A549 (cell line): Measurements from ENCODE around the gene ATP9B. TPM values are rescaled to one million over a fixed set of nuclear protein-coding genes. Genes with fewer than 3 reads are reported as not detected.

ENCODE experiments used
- ATAC-seq, 2 experiments: fragments of 200-7000 bp in 1 of 2; fragments of >200 bp in 1 of 2; cut with Nextera tagmentation in 1 of 2; cut with Tn5 transposase in 1 of 2; 3 replicates each; pipeline versions ENCODE4 v1.8.0 to v1.9.1; 2018 to 2020; ENCODE audit warnings: mild to moderate bottlenecking in 1 of 2, moderate library complexity in 1 of 2
- CTCF ChIA-PET: fragments of 300-600 bp; sonication (Branson Sonifier 250); formaldehyde crosslinking; extraction: SDS; loops from one replicate; lab custom pipeline; 2021; ENCODE audit warnings: antibody characterized with exemption, inconsistent platforms; lab: Yijun Ruan, JAX
- POLR2A ChIA-PET: fragments of 350-600 bp; formaldehyde crosslinking; extraction: SDS; loops from one replicate; lab custom pipeline; 2021; ENCODE audit warnings: antibody characterized with exemption, inconsistent platforms; lab: Yijun Ruan, JAX
- DNase-seq, 2 experiments: peaks; one replicate each; pipeline versions ENCODE4 v3.0.0 to v3.0.0-alpha.2; 2011 to 2016; ENCODE audit warnings: low read depth in 1 of 2, low spot score in 1 of 2
- FAIRE-seq: peaks from 2 replicates; lab custom pipeline; 2011; peaks lifted over from hg19 to GRCh38; lab: Jason Lieb, UNC
- H3K27ac ChIP-seq, 2 experiments: fragments of >200 bp; sonication (Bioruptor Twin); formaldehyde crosslinking; 3 replicates each; pipeline ENCODE4 v1.5.1; 2016 to 2017
- H3K4me1 ChIP-seq: fragments of >200 bp; sonication (Bioruptor Twin); formaldehyde crosslinking; 3 replicates; pipeline ENCODE4 v1.6.1; 2016
- H3K4me2 ChIP-seq: fragments of >200 bp; sonication (Bioruptor Twin); formaldehyde crosslinking; 3 replicates; pipeline ENCODE4 v1.6.1; 2016
- H3K4me3 ChIP-seq: fragments of >200 bp; sonication (Bioruptor Twin); formaldehyde crosslinking; 3 replicates; pipeline ENCODE4 v1.5.1; 2016
- H3K9me3 ChIP-seq: fragments of >200 bp; sonication (Bioruptor Twin); formaldehyde crosslinking; 3 replicates; pipeline ENCODE4 v1.6.1; 2016
- CBX8 ChIP-seq: fragments of 200-600 bp; sonication (generic); IDR thresholded peaks from 2 replicates; pipeline ENCODE4 v1.6.1; 2016
- CHD2 ChIP-seq: fragments of 150-350 bp; IDR thresholded peaks from 2 replicates; pipeline ENCODE4 v1.6.1; 2014; ENCODE audit warnings: low read length; ENCODE audit not compliant: partially characterized antibody
- E2F6 ChIP-seq: IDR thresholded peaks from 2 replicates; pipeline ENCODE4 v1.6.1; 2012; ENCODE audit warnings: low read depth, borderline replicate concordance
- ELK1 ChIP-seq: fragments of 150-350 bp; IDR thresholded peaks from 2 replicates; pipeline ENCODE4 v1.6.1; 2014; ENCODE audit warnings: low read depth, mild to moderate bottlenecking, low read length
- ESRRA ChIP-seq: fragments of 150-350 bp; IDR thresholded peaks from 2 replicates; pipeline ENCODE4 v1.6.1; 2014; ENCODE audit warnings: mild to moderate bottlenecking, low read length, borderline replicate concordance
- FOXS1 ChIP-seq: fragments of 250-450 bp; sonication (Bioruptor Pico); IDR thresholded peaks from 2 replicates; pipeline ENCODE4 v1.5.0; 2020; ENCODE audit warnings: mild to moderate bottlenecking, moderate library complexity
- HDAC2 ChIP-seq: fragments of 200-600 bp; sonication (generic); IDR thresholded peaks from 2 replicates; pipeline ENCODE4 v1.6.1; 2016
- HES2 ChIP-seq: fragments of >200 bp; sonication (Bioruptor Twin); formaldehyde crosslinking; IDR thresholded peaks from 2 replicates; pipeline ENCODE4 v1.6.1; 2016
- HEYL ChIP-seq: fragments of 250-450 bp; sonication (Bioruptor Pico); IDR thresholded peaks from 2 replicates; pipeline ENCODE4 v1.8.0; 2021; ENCODE audit warnings: mild to moderate bottlenecking, moderate library complexity
- HOXA7 ChIP-seq: fragments of 250-450 bp; sonication (Bioruptor Pico); IDR thresholded peaks from 2 replicates; pipeline ENCODE4 v1.5.0; 2020; ENCODE audit warnings: mild to moderate bottlenecking, moderate library complexity
- HOXB5 ChIP-seq: fragments of 250-450 bp; sonication (Bioruptor Pico); IDR thresholded peaks from 2 replicates; pipeline ENCODE4 v1.5.0; 2020; ENCODE audit warnings: mild to moderate bottlenecking, moderate library complexity
- JUN ChIP-seq, 2 experiments: fragments of >200 bp; sonication (Bioruptor Twin); formaldehyde crosslinking; IDR thresholded peaks; 2 replicates in 1 of 2; 3 replicates in 1 of 2; pipeline ENCODE4 v1.6.1; 2016 to 2017
- KDM1A ChIP-seq: fragments of 200-600 bp; sonication (generic); IDR thresholded peaks from 2 replicates; pipeline ENCODE4 v1.6.1; 2016; ENCODE audit warnings: low read depth, mild to moderate bottlenecking
- MAX ChIP-seq: IDR thresholded peaks from 2 replicates; pipeline ENCODE4 v1.6.1; 2012
- MYC ChIP-seq: IDR thresholded peaks from 2 replicates; pipeline ENCODE4 v1.6.1; 2012; ENCODE audit warnings: mild to moderate bottlenecking, inconsistent platforms, low read length, improper control_type of control experiment, borderline replicate concordance
- NFE2L2 ChIP-seq: fragments of 150-350 bp; conservative IDR thresholded peaks from 2 replicates; pipeline ENCODE4 v1.6.1; 2014; ENCODE audit warnings: low read length
- NR3C1 ChIP-seq: fragments of >200 bp; sonication (Bioruptor Twin); formaldehyde crosslinking; IDR thresholded peaks from 3 replicates; pipeline ENCODE4 v1.6.1; 2017
- POLR2A ChIP-seq: IDR thresholded peaks from 2 replicates; pipeline ENCODE4 v1.6.1; 2012; ENCODE audit warnings: mild to moderate bottlenecking, low read length
- RARB ChIP-seq: fragments of 250-450 bp; sonication (Bioruptor Pico); IDR thresholded peaks from 2 replicates; pipeline ENCODE4 v1.8.0; 2021; ENCODE audit warnings: mild to moderate bottlenecking, moderate library complexity
- REST ChIP-seq: fragments of 200-600 bp; sonication (generic); IDR thresholded peaks from 2 replicates; pipeline ENCODE4 v1.6.1; 2016; ENCODE audit warnings: antibody characterized with exemption, mild to moderate bottlenecking, moderate library complexity
- RNF2 ChIP-seq: fragments of 200-600 bp; sonication (generic); IDR thresholded peaks from 2 replicates; pipeline ENCODE4 v1.6.1; 2016; ENCODE audit warnings: low read depth, mild to moderate bottlenecking, antibody characterized with exemption, moderate library complexity, borderline replicate concordance
- SMC3 ChIP-seq: fragments of >200 bp; sonication (Bioruptor Twin); formaldehyde crosslinking; IDR thresholded peaks from 3 replicates; pipeline ENCODE4 v1.6.1; 2018; ENCODE audit warnings: inconsistent platforms
- ZFP36 ChIP-seq: fragments of 450-650 bp; IDR thresholded peaks from 2 replicates; pipeline ENCODE4 v1.6.1; 2014; ENCODE audit warnings: borderline replicate concordance; ENCODE audit not compliant: partially characterized antibody
- WGBS: methylation state at CpG from one replicate; pipeline ENCODE4 v1.1.6; 2017; ENCODE audit errors: missing lambda C conversion rate; 5-methylcytosine and 5-hydroxymethylcytosine counted together
- polyA plus RNA-seq, 4 experiments: library from polyadenylated mRNA; depleted of rRNA in 3 of 4; stranded (reverse); fragments of >200 nt; fragmentation: RNase III in 1 of 4; extraction: RNeasy Plus Mini Kit Qiagen cat#74134 plus additional on column Dnase treatment in 1 of 4; gene quantifications; 2 replicates in 3 of 4; 3 replicates in 1 of 4; pipeline ENCODE4 v1.2.3, GENCODE V29; 2011 to 2017

The ATP9B gene
- polyA plus RNA-seq, 2 of the 4 experiments (the other 2 are of a cell fraction): 22.6 to 35.7 TPM

GRCh38 chr18:79100944-79101343 lies 31.8 kb downstream of the ATP9B start:
- POLR2A ChIA-PET: no interaction called here

GRCh38 chr18:79102886-79103285 lies 33.7 kb downstream of the ATP9B start:
- no peak for FAIRE-seq
- ChIA-PET POLR2A (no interaction called here), CTCF (no interaction called here)
- TF ChIP-seq POLR2A (no peak), SMC3 (no peak), RNF2 (no peak), E2F6 (no peak)
- DNase-seq: no peak
- Histone ChIP-seq H3K27ac (no peak overlapping the region), H3K9me3 (no peaks in the 10 kb centered on the region), H3K4me1 (no peaks in the 10 kb centered on the region), H3K4me2 (no peak overlapping the region), H3K4me3 (no peak overlapping the region)
- 96% methylated on average over 5 of the region's 5 CpGs for WGBS
- ATAC-seq: no peak

More at GRCh38 chr18:79100944-79101343, 31.8 kb downstream of the ATP9B start:
- TF ChIP-seq KDM1A (no peak), RARB (CRISPR knock-in tag) (no peak), HEYL (CRISPR knock-in tag) (no peak), JUN (IDR thresholded peaks at IDR 0.05) (no peak), ELK1 (no peak), ZFP36 (no peak), SMC3 (no peak)
- FAIRE-seq (no peak), ATAC-seq (no peak), DNase-seq (no peak)
- CTCF ChIA-PET: no interaction called here
- Histone ChIP-seq H3K27ac (no peak overlapping the region), H3K9me3 (no peaks in the 10 kb centered on the region), H3K4me1 (no peaks in the 10 kb centered on the region), H3K4me3 (no peak overlapping the region), H3K4me2 (no peak overlapping the region)
- WGBS: 92% methylated on average over 2 of the region's 2 CpGs

- H3K4me1 ChIP-seq: no peaks in the 10 kb centered on the region
- DNase-seq (no peak), ATAC-seq (no peak), FAIRE-seq (no peak)
- ChIA-PET POLR2A (no interaction called here), CTCF (no interaction called here)
- no peak overlapping the region for H3K27ac ChIP-seq
- H3K4me2 ChIP-seq: no peak overlapping the region
- TF ChIP-seq NFE2L2 (no peak), HOXB5 (CRISPR knock-in tag) (no peak), SMC3 (no peak), ESRRA (no peak), MYC (no peak), HOXA7 (CRISPR knock-in tag) (no peak), ELK1 (no peak), CHD2 (no peak), POLR2A (no peak), HES2 (no peak), CBX8 (no peak)
- H3K4me3 ChIP-seq: no peak overlapping the region
- 91% methylated on average over 2 of the region's 2 CpGs for WGBS
- H3K9me3 ChIP-seq: no peaks in the 10 kb centered on the region
Measured at GRCh38 chr18:79104137-79104536, 34.9 kb downstream of the ATP9B start.

GRCh38 chr18:79105455-79105854 lies 36.3 kb downstream of the ATP9B start:
- DNase-seq: no peak
- FAIRE-seq: no peak
- no peaks in the 10 kb centered on the region for H3K4me1 ChIP-seq
- WGBS: 90% methylated on average over 6 of the region's 6 CpGs
- ChIA-PET POLR2A (no interaction called here), CTCF (no interaction called here)
- no peak for TF ChIP-seq FOXS1 (CRISPR knock-in tag)
- TF ChIP-seq MAX: no peak
- TF ChIP-seq CHD2: no peak
- TF ChIP-seq REST: no peak
- TF ChIP-seq E2F6: no peak
- no peak for TF ChIP-seq HOXA7 (CRISPR knock-in tag)
- TF ChIP-seq NR3C1: no peak
- TF ChIP-seq HDAC2: no peak
- TF ChIP-seq MYC: no peak
- no peak overlapping the region for H3K4me3 ChIP-seq
- H3K27ac ChIP-seq: no peak overlapping the region
- H3K9me3 ChIP-seq: no peaks in the 10 kb centered on the region
- no peak overlapping the region for H3K4me2 ChIP-seq
- no peak for ATAC-seq
